SW480 (cell line): ENCODE measurements around the gene METTL24.
"Not testable (repeated sequence)": the region's sequence is repeated elsewhere in the genome, so short reads cannot be mapped to it uniquely, and the experiment has no call there.

Experiments used
- DNase-seq: peaks from one replicate; pipeline ENCODE4 v3.0.0-alpha.2; 2016; ENCODE audit warnings: low spot score

Gene METTL24

DNA sequence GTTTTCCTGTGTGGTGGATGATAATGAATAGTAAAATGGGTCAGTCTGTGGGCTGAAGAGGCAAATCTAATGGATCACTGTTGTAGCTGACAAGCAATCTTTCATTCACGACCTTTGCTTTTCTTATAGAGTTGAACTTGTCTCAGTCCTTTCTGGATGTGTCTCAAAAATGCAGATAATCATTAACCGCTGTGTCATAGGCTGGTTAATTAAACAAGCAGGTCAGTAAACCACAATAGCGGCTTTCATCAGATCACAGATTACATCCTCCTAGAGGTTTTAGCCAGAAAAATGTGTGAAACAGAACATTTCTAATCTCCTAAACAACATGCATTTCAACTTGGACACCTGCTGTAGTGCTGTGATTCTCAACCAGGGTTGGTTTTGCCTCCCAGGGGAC, 2.5 kb upstream of the METTL24 start:
- DNase-seq: no peak

DNA sequence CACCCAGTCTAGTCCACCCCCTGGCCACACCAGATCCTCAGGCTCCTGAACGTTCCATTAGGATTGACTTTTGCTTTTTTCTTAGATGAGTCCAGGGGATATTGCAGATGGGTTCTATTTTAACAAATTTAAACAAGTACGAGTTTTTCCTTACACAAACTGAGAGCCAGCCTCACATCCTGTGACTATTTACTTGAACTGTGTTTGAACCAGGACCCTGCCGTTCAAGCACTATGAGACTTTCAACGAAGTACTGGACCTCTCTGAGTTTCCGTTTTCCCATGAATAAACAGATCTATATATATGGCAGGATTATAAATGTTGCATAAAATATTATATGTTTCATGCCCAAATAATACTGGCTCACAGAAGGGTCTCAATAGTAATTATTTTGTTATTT, 1.4 kb upstream of the METTL24 start:
- no peak for DNase-seq

DNA sequence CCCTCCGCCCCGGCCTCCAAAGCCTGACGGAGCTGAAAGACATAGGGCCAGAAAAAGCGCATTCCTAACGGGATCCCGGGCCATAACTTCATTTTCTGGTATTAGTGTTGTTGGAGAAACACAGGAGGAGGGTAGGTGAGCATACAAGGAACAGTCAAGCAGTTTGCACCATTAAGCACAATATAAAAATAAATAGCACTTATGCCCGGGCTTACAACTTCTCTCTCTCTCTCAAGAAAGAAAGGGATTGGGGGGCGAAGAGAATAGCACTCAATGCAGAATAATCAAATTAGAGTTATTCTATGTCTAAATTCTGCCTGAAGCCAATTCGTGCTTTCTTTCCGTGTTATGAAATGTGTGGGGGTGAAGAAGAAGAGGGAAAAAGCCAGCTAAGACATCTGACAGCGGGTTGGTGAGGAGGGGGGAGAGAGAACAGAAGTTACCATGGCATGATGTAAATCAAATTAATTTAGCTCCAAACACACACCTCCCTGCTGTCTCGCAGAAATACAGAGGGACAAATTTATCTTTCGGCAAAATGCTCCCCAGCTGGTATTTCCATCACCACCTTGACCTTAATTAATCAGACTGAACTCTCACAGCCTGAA, 508 bp upstream of the METTL24 start:
- DNase-seq: no peak

DNA sequence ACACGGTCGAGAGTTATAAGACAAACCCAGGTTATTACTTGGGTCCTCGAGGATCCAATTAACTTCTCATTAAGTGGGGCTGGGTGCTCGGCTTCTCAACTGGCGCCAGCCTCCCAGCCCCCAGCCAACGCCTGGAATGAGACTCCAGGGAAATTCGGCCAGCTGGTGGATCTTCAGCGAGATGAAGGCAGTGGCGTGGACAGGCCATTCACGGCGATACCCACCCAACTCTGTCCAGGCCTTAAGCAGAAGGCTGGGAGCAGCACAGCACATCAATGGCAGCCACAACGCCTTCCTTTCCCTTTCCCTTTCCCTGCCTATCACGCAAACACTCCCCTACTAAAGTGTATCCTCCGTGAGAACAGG, 868 bp downstream of the METTL24 start:
- DNase-seq: no peak

DNA sequence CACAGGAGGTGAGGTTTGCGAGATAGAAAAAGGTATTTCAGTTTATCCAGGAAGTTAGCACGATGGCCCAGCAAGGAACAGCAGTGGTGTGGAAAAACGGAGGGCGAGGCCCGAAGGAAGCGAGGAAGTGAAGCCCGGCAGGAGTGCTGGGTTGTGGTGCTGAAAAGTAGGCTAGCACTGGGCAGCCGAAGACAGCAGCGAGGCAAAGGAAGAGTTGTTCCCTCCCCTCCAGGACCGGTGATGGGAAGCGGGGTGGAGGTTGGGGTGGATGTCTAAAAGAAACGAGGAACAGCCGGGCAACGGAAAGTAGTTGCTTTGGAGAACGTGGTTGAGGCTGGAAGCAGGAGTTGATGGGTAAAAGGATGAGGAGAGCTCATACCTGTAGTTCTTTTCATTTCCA, 1.4 kb downstream of the METTL24 start:
- DNase-seq: no peak

DNA sequence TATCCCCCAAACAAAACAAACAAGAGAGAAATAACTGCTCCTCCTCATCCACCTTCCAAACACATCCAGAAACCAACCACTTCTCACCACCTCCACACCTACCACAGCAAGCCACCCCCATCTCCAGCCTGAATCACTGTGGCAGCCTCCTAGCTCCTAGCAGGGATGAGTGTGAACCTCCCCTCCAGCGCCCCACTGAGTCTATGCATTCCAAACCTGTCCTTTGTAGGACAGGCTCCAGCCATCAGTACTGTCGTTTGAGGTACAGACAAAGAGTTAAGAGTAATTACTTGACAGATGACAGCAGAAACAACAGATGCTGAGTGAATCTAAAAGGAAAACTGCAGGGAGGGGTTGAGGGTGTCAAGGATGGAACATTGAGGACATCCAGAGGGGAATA, 2.4 kb downstream of the METTL24 start:
- DNase-seq: no peak

DNA sequence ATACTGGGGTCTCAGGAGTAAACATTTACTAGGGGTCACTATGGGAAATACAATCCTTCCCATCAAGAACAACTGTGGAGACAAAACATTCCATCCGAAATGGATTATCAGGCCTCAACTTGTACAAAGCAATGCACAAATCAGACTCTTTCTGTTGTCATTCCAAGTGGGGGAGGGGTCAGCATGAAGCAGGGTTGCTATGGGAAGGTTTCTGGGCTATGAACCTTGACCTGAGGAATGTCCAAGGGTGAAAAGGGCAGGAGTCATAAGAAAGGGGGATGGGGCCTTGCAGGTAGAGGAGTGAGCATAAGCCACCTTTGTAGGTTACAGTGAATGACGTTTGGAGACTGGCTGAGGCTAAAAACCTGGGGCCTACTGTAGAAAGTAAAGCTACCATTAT, 3.1 kb downstream of the METTL24 start:
- DNase-seq: no peak

DNA sequence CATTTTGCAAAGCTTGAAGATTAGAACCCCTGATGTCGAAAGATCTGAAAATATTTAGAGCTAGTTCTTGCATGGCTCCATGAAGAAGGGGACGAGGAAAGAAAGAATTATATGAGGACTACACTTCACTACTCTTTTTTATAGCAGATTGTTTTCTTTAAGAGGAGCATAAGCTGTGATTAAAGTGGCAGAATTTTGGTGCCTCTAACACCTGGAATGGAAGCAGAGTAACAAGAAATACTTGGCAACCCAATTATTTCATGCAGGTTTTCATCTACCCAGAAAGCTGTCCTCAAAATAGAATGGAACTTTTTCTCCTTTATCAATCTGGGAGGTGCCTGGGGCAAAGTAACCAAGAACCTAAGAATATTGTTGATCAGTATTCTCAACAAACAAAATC, 4.0 kb downstream of the METTL24 start:
- DNase-seq: no peak

DNA sequence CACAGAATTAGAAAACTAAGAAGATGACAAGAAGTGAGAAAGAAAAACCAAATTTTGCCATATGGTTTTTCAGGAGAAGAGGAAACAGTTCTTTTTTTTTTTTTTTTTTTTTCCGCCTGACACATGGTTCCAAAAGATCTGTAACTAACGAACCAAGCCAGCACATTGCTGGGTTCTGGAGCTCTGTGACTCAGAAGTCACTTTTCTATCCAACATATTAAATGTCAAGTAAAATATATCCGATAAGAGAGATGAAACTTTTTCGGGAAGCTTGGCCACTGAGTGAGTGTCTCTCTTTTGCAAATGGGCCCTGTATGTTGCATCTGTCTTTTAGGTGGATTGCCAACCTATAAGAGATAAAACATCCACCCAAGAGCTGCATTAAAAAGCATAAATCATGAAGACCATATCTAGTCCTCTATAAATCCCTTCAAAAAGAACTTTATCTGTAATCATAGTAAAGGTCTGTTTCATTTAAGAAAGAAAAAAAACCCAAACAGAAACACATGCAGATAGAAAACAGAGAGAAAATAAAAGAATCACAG, 4.6 kb downstream of the METTL24 start:
- no peak for DNase-seq

DNA sequence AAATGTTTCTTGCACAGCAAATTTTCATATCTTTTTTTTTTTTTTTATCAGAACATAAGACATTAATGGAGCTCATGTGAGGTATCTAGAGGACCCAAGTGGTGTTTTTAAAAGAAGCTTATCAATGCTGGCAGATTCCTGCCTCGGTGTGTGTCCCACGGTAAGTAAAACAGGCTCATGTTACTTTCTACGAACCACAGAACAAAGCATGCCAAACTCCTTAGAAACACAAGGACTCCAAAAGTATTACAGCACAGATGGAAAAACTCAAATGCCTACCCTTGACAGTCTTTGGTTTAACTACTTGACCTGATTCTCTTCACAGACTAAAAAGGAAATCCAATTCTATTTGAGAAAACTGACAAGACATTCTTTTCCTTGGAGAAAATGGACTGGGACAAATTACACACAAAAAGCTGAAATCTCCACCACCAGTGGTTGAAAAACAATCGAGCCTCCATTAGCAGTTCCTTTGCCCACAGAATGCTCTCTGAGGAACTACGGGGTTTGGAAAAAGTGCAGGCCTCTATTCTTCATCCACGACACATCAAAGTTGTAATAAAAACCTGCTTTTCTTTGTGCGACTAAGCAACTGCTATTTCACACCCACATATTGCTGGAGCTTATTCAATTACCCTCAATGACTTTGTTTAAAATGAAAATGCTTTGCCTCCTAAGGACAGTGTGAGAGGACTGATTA, 5.4 kb downstream of the METTL24 start:
- DNase-seq: no peak

DNA sequence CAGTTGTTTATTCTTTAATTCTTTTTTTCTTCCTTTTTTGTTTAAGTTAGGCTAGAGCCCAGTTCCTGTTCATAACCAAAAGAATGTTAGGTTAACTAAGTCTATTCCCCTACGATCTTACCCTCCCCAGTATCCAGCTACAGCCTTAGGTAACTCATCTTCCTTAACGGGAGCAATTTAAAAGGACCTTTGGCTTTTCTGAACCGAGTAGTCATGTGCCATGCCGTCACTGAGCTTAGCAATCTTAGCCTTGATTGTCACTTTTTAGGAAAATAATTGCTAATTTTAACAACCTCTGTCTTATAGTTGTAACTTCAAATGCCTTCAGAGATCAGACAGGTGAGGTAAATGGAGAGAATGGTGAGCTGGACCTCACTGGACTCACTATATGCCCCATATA, 6.2 kb downstream of the METTL24 start:
- no peak for DNase-seq

DNA sequence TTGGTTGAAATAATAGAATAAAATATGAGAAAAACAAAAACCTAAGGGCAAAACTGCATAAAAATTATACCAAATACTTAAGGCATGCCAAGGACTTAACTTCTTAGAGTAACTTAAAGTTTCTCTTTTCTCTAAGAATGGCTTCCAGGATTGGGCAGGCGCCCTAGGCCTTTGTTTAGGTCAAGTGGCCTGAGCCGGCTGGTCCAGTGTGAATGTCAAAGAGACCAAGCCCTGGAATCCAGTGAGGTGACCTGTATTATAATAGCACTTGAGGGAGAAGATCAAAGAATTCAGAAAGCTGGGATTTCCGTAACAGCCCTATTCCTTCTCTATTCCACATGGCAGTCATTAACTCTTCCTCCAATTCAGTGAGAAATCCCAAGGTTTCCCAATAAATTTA, 6.6 kb downstream of the METTL24 start:
- DNase-seq: no peak

DNA sequence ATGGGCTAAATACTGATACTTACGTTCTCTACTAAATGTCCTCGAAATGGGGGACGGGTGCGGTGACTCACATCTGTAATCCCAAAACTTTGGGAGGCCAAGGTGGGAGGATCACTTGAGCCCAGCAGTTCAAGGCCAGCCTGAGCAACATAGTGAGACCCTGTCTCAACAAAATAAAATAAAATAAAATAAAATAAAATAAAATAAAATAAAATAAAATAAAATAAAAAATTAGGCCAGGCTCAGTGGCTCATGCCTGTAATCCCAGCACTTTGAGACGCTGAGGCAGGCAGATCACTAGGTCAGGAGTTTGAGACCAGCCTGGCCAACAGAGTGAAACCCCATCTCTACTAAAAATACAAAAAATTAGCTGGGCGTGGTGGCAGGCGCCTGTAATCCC, 7.6 kb downstream of the METTL24 start:
- not testable (repeated sequence) for DNase-seq

DNA sequence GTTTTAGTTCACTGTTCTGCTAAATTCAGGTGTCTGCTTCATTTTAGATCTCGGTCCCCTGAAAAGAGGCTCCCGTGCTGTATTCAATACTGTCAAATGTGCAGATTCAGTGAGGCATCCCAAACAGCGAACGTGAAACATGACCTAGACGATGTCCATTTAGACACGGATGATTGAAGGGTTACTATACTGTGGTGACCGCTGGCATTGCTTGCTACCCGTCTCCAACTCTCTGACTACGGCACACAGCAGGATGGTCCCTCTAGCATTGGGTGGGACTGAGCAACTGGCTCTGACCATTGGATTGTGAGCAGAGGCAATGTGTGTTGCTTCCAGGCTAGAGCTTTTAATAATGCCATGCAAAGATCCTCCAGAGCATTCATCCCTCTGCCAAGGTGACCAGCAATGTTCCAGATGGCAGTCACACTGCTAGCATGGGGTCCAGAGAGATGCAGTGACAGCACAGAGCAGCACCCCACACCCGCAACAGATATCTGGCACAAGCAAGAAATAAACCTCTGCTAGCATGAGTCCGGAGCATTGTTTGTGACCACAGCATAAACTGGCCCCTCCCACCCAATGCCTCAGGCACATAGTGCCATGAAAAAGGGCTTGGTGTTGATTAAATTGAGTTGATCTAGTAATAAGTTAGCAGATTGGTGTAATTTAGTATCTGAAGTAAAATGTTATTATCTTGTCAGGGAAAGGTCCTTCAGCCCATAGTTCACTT, 9.0 kb downstream of the METTL24 start:
- DNase-seq: no peak

DNA sequence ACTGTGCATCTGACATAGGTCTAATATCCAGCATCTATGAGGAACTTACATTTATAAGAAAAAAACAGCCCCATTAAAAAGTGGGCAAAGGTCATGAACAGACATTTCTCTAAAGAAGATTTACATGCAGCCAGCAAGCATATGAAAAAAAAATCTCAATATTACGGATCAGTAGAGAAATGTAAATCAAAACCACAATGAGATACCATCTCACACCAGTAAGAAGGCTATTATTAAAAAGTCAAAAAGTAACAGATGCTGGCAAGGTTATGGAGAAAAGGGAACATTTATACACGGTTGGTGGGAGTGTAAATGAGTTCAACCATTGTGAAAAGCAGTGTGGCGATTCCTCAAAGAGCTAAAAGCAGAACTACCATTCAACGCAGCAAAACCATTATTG, 13.1 kb downstream of the METTL24 start:
- no peak for DNase-seq

DNA sequence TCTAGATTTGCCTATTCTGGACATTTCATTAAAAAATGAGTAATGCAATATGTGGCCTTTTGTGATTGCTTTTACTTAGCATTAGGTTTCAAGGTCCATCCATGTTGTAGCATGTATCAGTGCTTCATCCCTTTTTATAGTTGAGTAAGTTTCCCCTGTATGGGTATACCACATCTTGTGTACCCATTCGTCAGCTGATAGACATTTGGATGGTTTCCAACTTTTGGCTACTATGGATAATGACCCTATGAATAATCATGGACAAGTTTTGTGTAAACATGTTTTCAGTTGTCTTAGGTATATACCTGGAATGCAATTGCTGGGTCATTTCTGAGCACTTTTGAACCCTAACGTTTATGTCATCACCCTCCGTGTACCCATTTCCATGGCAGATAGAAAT, 15.4 kb downstream of the METTL24 start:
- no peak for DNase-seq

DNA sequence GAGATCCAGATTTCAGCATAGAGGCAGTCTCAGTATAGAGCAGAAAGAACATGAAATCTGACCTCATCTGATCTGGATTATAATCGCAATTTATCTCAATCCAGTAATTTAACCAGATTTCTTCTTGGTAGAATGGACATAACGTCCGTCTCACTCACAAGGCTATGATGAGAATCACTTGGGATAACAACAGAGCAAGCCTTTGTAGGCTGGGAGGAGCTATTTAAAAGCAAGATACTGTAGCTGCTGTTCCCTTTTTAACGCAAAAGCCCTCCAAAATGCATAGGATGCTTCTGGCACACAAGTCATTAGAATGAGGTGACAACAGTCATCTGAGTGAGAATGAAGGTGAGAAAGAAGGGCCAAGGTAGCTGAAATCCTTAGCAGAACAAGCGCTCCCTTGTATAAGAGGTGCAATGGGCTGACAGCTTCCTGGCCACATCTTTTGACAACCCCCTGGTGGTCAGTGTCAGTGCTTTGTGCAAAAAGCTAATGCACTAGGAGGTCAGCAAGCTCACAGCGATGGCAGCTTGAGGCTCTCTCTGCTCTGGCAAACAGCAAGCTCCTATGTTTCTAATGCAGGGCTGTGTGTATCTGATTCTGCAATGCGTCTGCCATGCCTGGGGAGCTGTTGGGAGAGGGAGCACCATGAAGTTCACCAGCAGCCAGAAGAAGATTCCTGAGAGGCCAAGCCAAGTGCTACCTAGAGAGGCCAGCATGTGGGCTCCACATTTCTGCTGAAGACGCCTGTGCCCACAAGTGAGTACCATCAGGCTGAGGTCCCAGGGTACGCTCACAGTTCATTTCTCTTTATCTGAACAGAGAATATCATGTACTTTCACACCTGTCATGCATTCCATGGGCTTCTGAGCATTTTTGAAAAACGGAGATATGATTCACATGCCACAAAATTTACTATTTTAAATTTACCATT, 16.2 kb downstream of the METTL24 start:
- DNase-seq: peak; percentile 3

DNA sequence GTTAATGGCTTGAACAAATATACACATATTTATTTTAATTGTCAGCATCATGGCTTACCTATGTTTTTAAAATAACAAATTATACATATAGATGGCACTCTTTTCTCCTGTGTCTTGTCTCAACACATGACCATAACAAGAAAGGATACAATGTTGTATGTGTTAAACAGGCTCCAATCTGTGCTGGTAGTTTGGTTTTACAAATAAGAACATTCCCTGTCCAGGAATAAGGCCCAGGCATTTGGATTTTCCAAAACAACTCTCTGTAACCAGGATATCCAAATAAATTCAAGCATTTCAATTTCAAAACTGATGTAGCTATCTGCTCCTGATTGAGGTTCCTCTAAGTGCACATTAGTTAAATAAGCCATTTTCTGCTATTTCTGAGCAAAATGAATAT, 17.1 kb downstream of the METTL24 start:
- no peak for DNase-seq

DNA sequence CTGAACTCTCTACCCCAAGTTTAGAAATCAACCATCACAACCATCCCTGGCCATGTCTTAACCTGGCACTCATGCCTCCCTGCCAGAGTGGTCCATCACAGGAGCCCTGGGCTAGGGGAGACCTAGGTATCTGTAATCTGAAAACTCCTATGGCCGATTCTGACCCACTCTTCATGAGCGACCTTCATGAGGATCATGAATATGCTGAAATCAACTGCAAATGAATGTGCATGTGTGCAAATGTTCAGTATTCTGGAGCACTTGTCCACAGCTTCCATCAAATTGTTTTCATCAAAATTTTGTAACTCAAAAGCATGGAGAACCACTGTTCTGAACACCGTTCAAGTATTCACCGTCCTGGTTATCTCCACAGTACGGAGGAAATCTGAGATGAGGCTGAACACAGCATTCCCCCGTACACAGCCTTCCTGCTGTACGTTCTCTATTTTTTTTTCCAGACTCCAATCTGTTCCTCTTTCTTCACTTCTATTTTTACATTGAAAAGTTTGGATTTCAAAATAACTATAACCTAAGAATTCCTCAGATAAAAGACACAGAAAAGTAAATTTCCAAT, 17.7 kb downstream of the METTL24 start:
- DNase-seq: no peak

DNA sequence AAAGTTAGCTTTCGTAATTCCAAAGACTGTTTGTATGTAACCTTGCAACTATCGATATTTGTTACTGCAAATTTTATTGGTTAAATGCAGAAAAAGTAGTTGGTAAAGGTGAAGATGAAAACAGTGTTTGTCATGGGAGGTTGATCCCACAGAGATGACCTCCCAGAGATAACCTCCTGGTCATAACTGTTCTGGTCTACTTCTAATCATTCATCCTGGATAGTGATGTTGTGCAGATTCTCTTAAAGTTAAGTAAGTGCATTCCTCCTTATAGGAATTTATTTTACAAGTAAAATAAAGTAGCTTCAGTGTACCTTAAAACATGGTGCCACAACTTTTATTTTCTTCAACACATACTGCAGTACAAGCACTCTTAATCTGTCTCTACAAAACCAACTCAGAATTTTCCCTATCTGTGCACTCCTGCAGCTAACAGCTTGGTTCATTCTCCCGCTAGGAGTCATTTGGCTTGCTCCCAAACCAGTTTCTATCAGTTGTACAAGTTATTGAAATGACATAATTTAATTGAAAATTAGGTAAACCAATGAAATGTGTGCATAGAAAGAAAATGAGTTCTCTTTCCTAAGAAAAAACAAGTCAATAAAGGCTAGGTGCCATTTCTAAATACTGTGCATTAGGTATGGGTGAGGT, 19.2 kb downstream of the METTL24 start:
- no peak for DNase-seq

DNA sequence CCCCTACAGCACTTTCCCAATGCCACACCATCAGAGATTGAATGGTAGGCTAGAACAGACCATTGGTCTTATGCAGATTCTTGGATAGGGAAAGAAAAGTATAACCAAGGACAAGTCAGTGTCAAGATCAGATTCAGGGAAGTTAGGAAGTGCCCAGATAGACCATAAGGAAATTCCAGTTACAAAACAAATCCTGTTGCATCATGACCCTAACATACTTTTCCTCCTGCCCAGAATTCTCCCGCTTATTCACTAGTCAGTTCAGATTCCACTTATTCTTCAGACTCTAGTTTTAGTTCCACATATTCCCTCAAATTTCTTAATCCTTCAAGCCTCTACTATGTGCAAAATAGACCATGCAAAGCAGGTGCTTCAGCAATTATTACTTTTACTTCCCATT, 20.7 kb downstream of the METTL24 start:
- DNase-seq: no peak
